Posterior vena cava (tissue), 2 donors: Measurements from ENCODE around the gene MARCHF6. TPM values are rescaled to one million over a fixed set of nuclear protein-coding genes. Genes with fewer than 3 reads are reported as not detected.
"Not testable (repeated sequence)": the region's sequence is repeated elsewhere in the genome, so short reads cannot be mapped to it uniquely, and the experiment has no call there.

ENCODE experiments used
- DNase-seq: peaks from one replicate; pipeline ENCODE4 v3.0.0-alpha.2; 2020; ENCODE audit warnings: low spot score
- intact Hi-C, 2 donors: fragments of 100-400 bp; cut with DNase I; formaldehyde crosslinking; loops; one replicate each; pipeline versions ENCODE4 v1.14.1 to v1.14.2; 2022 to 2023
- total RNA-seq, 2 donors: library from RNA; stranded (reverse); fragmentation: NEBNext Ultra II Directional; extraction: Animal tissue kit (Norgen Biotek cat#: 25700); gene quantifications; one replicate each; pipeline ENCODE4 v1.2.1, GENCODE V29; 2021
- donor health status: DM: yes; HTN: yes; CAD: no.
- donor health status: DM: yes; HTN: yes; CAD: no.

Gene MARCHF6
- total RNA-seq, 2 donors from 2014 or later = 116 to 127 TPM

- no peak for DNase-seq
- intact Hi-C loops = no loop called here
Measured at GRCh38 chr5:10339058-10339811, 14.3 kb upstream of the MARCHF6 start.

DNA sequence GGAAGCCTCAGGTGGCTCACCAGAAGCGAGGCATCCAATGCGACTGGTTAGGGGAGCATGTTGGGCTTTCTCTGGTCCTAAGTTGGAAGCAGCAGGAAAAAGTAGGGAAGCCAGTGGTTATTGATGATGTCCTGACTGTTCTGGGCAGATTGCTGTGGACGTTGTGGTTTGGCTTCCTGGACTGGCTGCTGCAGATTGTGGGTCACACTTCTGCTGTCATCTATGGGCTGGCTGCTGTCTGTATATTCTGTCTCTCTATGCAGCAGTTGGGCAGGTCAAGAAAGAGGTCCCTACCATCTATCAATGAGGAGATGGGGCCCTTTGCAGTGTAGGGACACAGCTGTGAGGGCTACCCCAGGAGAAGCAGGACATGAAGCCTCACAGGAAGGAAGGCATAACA, 13.5 kb upstream of the MARCHF6 start:
- no peak for DNase-seq
- intact Hi-C loops = no loop called here

GRCh38 chr5:10343486-10343885, 10.0 kb upstream of the MARCHF6 start:
- intact Hi-C loops = no loop called here
- no peak for DNase-seq

- intact Hi-C loops, DNase-seq: not testable (repeated sequence)
Measured at GRCh38 chr5:10344461-10345106, 8.9 kb upstream of the MARCHF6 start.

DNA sequence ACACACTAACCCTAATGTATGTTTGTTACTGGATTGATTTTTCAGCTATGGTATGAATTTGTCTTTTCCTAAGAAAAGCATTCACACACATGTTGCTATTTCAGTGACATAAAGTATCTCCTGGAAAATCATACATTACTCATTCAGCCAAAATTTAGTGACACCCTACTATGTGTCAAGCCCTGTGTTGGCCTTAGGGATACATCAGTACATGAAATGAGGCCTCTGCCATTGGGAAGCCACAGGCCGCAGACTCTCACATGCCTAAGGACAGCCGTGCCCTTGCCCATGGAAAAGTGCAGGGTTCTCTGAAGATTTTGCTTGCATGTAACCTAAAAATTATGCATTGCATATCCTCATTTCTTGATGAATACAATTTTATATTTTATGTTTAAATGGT, 5.2 kb upstream of the MARCHF6 start:
- DNase-seq = no peak
- intact Hi-C loops = no loop called here

- intact Hi-C loops = no loop called here
- DNase-seq = no peak
Measured at GRCh38 chr5:10351199-10351905, 2.1 kb upstream of the MARCHF6 start.

GRCh38 chr5:10351919-10352318, 1.6 kb upstream of the MARCHF6 start:
- no peak for DNase-seq
- intact Hi-C loops = no loop called here

GRCh38 chr5:10352430-10353240, 860 bp upstream of the MARCHF6 start:
- no peak for DNase-seq
- intact Hi-C loops = no loop called here

GRCh38 chr5:10354048-10354872, 765 bp downstream of the MARCHF6 start:
- intact Hi-C loops = no loop called here
- no peak for DNase-seq

DNA sequence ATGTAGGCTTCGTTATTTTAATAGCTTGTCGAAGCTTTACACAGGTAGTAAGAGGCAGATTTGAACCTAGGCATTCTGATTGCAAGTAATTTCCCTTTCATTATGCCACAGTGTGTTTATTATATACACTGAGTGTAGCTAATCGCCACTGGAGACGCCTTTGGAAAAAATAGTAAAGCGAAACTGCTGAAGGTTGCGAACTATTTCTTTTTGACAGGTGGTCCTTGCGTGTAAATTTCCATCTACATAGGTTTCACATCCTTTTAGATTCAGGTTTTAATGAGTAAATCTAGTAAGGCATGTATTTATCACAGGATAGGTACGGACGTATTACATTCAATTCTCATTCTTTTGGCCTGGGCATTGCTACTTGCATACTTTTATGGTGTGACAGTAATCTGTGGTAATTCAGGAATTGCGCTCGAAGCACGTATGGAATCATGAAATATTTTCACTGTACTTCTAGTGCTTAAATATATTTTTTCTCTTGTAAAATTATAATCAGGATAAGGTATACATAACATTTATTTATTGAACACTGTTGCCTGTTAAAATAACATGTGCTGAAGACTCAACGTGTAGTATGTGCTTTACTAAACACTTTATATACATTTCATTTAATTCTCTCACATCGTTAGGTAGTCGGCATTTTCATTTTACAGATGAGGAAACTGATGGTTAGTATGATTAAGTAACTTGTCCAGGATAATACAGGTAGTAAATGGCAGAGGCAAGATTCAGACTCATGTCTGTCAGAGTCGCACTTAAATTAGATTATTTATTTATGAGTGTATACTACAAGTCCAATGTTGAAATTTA, 1.8 kb downstream of the MARCHF6 start:
- intact Hi-C loops = no loop called here
- no peak for DNase-seq

DNA sequence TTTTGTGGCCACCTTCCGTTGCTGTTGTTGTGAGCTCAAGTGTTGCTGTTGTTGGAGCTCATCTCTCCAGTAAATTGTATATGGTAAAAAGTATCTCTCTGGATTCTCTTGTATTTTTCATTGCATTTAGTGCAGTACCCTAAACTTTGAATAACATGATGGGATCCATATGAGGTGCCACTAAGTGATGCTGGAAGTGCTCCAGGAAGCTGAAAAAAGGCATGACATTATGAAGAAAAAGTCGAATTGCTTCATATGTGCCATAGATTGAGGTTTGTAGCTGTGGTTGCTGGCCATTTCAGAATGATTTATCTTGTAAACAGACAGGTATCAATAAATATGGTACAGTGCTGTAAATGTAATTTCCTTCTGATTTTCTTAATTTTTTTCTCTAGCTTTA, 5.5 kb downstream of the MARCHF6 start:
- intact Hi-C loops = no loop called here
- no peak for DNase-seq

DNA sequence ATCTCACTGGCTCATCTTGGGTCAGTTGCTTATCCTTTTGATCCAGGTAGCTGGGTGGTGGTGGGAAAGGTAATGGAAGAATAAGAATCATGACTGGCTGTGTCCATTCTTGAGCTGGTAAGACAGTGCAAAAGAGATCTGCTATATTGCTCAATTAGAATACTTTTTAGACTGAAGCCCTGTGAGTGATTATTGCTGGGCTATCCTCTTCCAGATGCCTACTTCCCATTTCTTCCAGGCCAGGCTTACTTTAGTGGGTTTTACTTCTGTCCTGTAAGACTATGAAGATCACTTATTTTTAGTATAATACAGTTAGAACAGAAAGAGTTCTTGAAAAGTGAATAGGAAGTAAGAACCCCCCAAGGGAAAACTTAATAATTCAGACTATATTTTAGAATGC, 7.2 kb downstream of the MARCHF6 start:
- intact Hi-C loops = no loop called here
- no peak for DNase-seq

- no peak for DNase-seq
- intact Hi-C loops = no loop called here
Measured at GRCh38 chr5:10363519-10364185, 10.2 kb downstream of the MARCHF6 start.

DNA sequence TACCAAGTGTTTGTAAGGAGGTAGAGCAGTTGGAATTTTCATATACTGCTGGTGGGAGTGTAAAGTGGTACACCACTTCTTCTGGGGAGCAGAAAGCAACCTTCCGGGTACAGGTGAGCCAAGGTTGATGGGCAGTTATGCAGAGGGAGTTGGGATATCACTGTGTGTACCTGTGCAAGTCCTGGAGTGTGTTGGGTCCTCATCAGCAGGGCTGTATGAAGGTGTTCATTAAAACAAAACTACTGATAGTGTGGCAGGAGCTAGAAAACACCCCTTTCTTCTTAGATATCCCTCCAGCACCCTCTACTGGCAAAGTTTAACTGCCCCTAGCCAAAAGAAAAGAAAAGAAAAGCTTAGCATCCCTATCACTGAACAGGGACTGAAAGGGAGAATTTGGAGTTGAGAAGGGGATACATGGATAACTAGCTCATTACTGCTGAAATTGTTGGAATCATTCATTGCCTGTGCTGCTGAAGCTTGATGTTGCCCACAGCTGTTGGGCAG, 10.7 kb downstream of the MARCHF6 start:
- intact Hi-C loops = no loop called here
- DNase-seq = no peak

DNA sequence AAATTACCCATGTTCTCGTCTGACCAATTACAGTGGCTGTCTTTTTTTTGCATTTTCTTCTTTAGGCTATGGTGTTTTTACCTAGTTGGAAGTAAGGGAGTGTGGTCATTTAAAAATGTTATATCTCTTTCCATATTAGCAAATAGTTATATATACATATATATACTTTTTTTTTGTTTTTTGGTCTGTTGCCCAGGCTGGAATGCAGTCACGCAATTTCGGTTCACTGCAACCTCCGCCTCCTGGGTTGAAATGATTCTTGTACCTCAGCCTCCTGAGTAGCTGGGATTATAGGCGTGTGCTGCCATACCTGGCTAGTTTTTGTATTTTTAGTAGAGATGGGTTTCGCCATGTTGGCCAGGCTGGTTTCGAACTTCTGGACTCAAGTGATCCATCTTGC, 12.3 kb downstream of the MARCHF6 start:
- intact Hi-C loops = no loop called here
- no peak for DNase-seq

GRCh38 chr5:10366310-10367272, 13.1 kb downstream of the MARCHF6 start:
- no peak for DNase-seq
- intact Hi-C loops = no loop called here
